ENCODE results near the gene TMEM247. TPM values are rescaled to one million over a fixed set of nuclear protein-coding genes. Genes with fewer than 3 reads are reported as not detected.

The TMEM247 gene
- total RNA-seq, 1 experiment from 2014 or later, result not detected

- H3K4me2 ChIP-seq (ENCODE audit: insufficient read depth, insufficient read length, low read length), result no peak overlapping the region
- H2BK5ac ChIP-seq (ENCODE audit: insufficient read length, low read length), result no peak overlapping the region
- H3K27me3 ChIP-seq (ENCODE audit: insufficient read depth, low read length), result no peaks in the 10 kb centered on the region
- no peaks in the 10 kb centered on the region for H3K79me1 ChIP-seq (ENCODE audit: insufficient read depth, low read depth, low read length, poor library complexity, severe bottlenecking)
- no peak overlapping the region for H4K8ac ChIP-seq (replicated peaks; ENCODE audit: insufficient read length, low read depth, low read length)
- no peaks in the 10 kb centered on the region for H3K9me3 ChIP-seq (ENCODE audit: control insufficient read depth, low read depth, low read length)
- H4K20me1 ChIP-seq (ENCODE audit: control insufficient read depth, insufficient read depth, insufficient read length), result no peaks in the 10 kb centered on the region
- no peaks in the 10 kb centered on the region; the same call in 1 of the 2 replicates for H3K4me1 ChIP-seq (ENCODE audit: insufficient read depth, low read length)
- no peak overlapping the region for H3K18ac ChIP-seq (ENCODE audit: insufficient read length, low read depth, low read length)
- H3K4me3 Mint-ChIP-seq, result no peak overlapping the region
- no peaks in the 10 kb centered on the region for H3K9me3 Mint-ChIP-seq
- H2BK120ac ChIP-seq (ENCODE audit: low read depth, low read length, poor library complexity, severe bottlenecking), result no peak overlapping the region
- H3K27ac Mint-ChIP-seq, result no peak overlapping the region
- no peaks in the 10 kb centered on the region for H3K79me2 ChIP-seq (ENCODE audit: insufficient read depth, low read length)
- H3K27ac ChIP-seq (ENCODE audit: insufficient read length, low read depth, low read length), result no peak overlapping the region
- no peak overlapping the region for H3T11ph ChIP-seq (ENCODE audit: low read length)
- peaks cover 21% of the 10 kb centered on the region in 2 experiments for H3K4me1 Mint-ChIP-seq
- no peak overlapping the region for H2BK12ac ChIP-seq (ENCODE audit: insufficient read length, low read depth, low read length)
- no peak overlapping the region for H3K14ac ChIP-seq (ENCODE audit: insufficient read depth, low read length)
- no CpG with 5 or more reads among the region's 3 CpGs for WGBS (ENCODE audit: extremely low coverage, insufficient read length, low lambda C conversion rate)
- no peak overlapping the region for H3K4ac ChIP-seq (ENCODE audit: low read depth, low read length)
- peaks cover 11% of the 10 kb centered on the region for H3K27me3 Mint-ChIP-seq (ENCODE audit: low read depth)
- H2AK5ac ChIP-seq (ENCODE audit: insufficient read length, low read length), result no peak overlapping the region
- no peak for DNase-seq
- H4K91ac ChIP-seq (ENCODE audit: insufficient read length, low read depth, low read length), result no peak overlapping the region
- H4K5ac ChIP-seq (ENCODE audit: insufficient read length, low read depth, low read length), result no peak overlapping the region
- H2AFZ ChIP-seq (ENCODE audit: low read length), result no peak overlapping the region
- H2BK20ac ChIP-seq (ENCODE audit: low read depth, low read length, poor library complexity, severe bottlenecking), result no peak overlapping the region
- no peak overlapping the region for H3K56ac ChIP-seq (ENCODE audit: insufficient read length, low read depth, low read length)
- H3K23ac ChIP-seq (ENCODE audit: insufficient read length, low read depth, low read length), result no peak overlapping the region
- H3K9ac ChIP-seq (ENCODE audit: extremely low read depth, insufficient read length, low read length), result no peak overlapping the region
- TF ChIP-seq CTCF (conservative IDR thresholded peaks at IDR 0.05), result no peak
- H3K36me3 Mint-ChIP-seq (ENCODE audit: insufficient read depth in 1 of 3, low read depth in 3 of 3), result no peaks in the 10 kb centered on the region
- no peaks in the 10 kb centered on the region for H3K23me2 ChIP-seq (ENCODE audit: insufficient read length, low read depth, low read length, poor library complexity, severe bottlenecking)
- no peak overlapping the region for H2BK15ac ChIP-seq (ENCODE audit: low read depth, low read length)
Measured at GRCh38 chr2:46486436-46486835, 7.1 kb downstream of the TMEM247 start.

All from H9 (cell line).